Hepatocyte (in vitro differentiated cells): Measurements from ENCODE around the gene NDUFS6.

ENCODE experiments used
- EZH2 ChIP-seq: fragments of 200-600 bp; sonication (generic); IDR thresholded peaks from 2 replicates; pipeline ENCODE4 v1.6.1; 2016; ENCODE audit warnings: antibody characterized with exemption, mild to moderate bottlenecking, borderline replicate concordance
- EZH2phosphoT487 ChIP-seq: fragments of 200-600 bp; sonication (generic); IDR thresholded peaks from one replicate; pipeline ENCODE4 v1.6.1; 2018; ENCODE audit warnings: antibody characterized with exemption, mild to moderate bottlenecking, low read depth, moderate library complexity; ENCODE audit not compliant: unreplicated experiment, severe bottlenecking
- TF ChIP-seq, protein P1 (sequence below): fragments of 200-600 bp; sonication (generic); IDR thresholded peaks from 2 replicates; pipeline ENCODE4 v1.5.1; 2016; ENCODE audit warnings: antibody characterized with exemption, mild to moderate bottlenecking; ENCODE audit not compliant: poor library complexity

DNA sequence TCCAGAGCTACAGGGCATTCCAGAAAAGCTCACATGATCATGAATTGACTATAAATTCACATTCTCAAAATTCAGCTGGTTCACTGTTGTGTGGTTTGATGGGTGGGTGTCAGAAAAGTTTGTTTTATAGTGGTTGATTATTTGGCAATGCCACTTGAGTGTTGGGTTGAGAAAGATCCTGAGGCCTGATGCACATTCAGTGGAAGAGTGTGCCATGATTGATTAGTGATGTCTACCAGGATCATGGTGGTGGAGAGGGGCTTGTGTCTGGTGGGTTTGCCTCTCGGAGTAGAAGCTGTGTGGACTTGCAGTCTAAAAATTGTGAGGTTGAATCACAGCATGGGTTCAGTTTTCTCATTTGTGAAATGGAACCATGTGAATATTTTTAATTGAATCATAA lies 2.0 kb downstream of the NDUFS6 start:
- TF ChIP-seq, protein P1, sequence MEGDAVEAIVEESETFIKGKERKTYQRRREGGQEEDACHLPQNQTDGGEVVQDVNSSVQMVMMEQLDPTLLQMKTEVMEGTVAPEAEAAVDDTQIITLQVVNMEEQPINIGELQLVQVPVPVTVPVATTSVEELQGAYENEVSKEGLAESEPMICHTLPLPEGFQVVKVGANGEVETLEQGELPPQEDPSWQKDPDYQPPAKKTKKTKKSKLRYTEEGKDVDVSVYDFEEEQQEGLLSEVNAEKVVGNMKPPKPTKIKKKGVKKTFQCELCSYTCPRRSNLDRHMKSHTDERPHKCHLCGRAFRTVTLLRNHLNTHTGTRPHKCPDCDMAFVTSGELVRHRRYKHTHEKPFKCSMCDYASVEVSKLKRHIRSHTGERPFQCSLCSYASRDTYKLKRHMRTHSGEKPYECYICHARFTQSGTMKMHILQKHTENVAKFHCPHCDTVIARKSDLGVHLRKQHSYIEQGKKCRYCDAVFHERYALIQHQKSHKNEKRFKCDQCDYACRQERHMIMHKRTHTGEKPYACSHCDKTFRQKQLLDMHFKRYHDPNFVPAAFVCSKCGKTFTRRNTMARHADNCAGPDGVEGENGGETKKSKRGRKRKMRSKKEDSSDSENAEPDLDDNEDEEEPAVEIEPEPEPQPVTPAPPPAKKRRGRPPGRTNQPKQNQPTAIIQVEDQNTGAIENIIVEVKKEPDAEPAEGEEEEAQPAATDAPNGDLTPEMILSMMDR: no peak
- TF ChIP-seq EZH2 (no peak), EZH2phosphoT487 (no peak)
